GM12878 (cell line): ENCODE data around the gene FOXK1.

ENCODE experiments used
- BHLHE40 ChIP-seq, 2 experiments: fragments of 450-650 bp in 1 of 2; IDR thresholded peaks; 2 replicates each; pipeline ENCODE4 v1.6.1; 2011 to 2017; ENCODE audit warnings: low read depth in 2 of 2, borderline replicate concordance in 1 of 2, improper control_type of control experiment in 1 of 2, low read length in 1 of 2, mild to moderate bottlenecking in 1 of 2
- CBX5 ChIP-seq: sonication (generic); IDR thresholded peaks from 2 replicates; pipeline ENCODE4 v1.6.1; 2016; ENCODE audit warnings: low read depth, moderate library complexity, mild to moderate bottlenecking, inconsistent platforms
- EZH2 ChIP-seq: IDR thresholded peaks from 2 replicates; pipeline ENCODE4 v1.6.1; 2012; ENCODE audit warnings: low read depth, mild to moderate bottlenecking, control low read depth, inconsistent platforms, low read length, borderline replicate concordance; ENCODE audit not compliant: control insufficient read depth
- FOXM1 ChIP-seq: IDR thresholded peaks from 2 replicates; pipeline ENCODE4 v1.6.1; 2012; ENCODE audit warnings: low read depth, mild to moderate bottlenecking, inconsistent platforms, low read length, moderate library complexity
- HCFC1 ChIP-seq: fragments of 150-350 bp; IDR thresholded peaks from 2 replicates; pipeline ENCODE4 v1.6.1; 2014; ENCODE audit warnings: low read length
- MTA3 ChIP-seq: IDR thresholded peaks from 2 replicates; pipeline ENCODE4 v1.6.1; 2012; ENCODE audit warnings: low read length, inconsistent platforms, borderline replicate concordance
- POLR2A ChIP-seq: IDR thresholded peaks from 2 replicates; pipeline ENCODE4 v1.6.1; 2011; ENCODE audit warnings: low read depth, mild to moderate bottlenecking, low read length
- TARDBP ChIP-seq: IDR thresholded peaks from 2 replicates; pipeline ENCODE4 v1.6.1; 2016; ENCODE audit warnings: borderline replicate concordance
- TF ChIP-seq, protein P1 (sequence below): fragments of 450-650 bp; IDR thresholded peaks from 2 replicates; pipeline ENCODE4 v1.6.1; 2017; ENCODE audit warnings: mild to moderate bottlenecking
- TF ChIP-seq, protein P2 (sequence below), 3 experiments: IDR thresholded peaks in 2 of 3; conservative IDR thresholded peaks in 1 of 3; 2 replicates each; pipeline ENCODE4 v1.5.1; 2011; ENCODE audit warnings: low read depth in 3 of 3, low read length in 3 of 3, mild to moderate bottlenecking in 3 of 3, control low read depth in 2 of 3, moderate library complexity in 2 of 3, inconsistent platforms in 1 of 3, mixed read lengths in 1 of 3; ENCODE audit not compliant: control insufficient read depth in 2 of 3, insufficient read depth in 1 of 3; ENCODE audit errors: extremely low read depth in 1 of 3
- TF ChIP-seq, protein P3 (sequence below): fragments of 150-350 bp; IDR thresholded peaks from 2 replicates; pipeline ENCODE4 v1.6.1; 2016; ENCODE audit warnings: low read depth, low read length
- TF ChIP-seq, protein P4 (sequence below): fragments of 450-650 bp; IDR thresholded peaks from 2 replicates; pipeline ENCODE4 v1.6.1; 2016; ENCODE audit warnings: mild to moderate bottlenecking, moderate library complexity, borderline replicate concordance
- TF ChIP-seq, protein P5 (sequence below): IDR thresholded peaks from 2 replicates; pipeline ENCODE4 v1.6.1; 2012; ENCODE audit warnings: low read length, inconsistent platforms

DNA sequence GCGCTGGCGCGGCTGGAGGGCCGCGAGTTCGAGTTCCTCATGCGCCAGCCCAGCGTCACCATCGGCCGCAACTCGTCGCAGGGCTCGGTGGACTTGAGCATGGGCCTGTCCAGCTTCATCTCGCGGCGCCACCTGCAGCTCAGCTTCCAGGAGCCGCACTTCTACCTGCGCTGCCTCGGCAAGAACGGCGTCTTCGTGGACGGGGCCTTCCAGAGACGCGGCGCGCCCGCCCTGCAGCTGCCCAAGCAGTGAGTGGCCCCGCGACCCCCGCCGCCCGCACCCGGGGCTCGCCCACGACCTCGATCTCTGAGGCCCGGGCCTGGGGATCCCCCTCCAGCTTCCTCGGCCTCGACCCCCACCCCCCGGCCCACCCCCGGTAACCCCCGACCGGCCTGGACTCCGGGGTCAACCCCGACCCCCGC lies 537 bp downstream of the FOXK1 start:
- TF ChIP-seq, protein P1, sequence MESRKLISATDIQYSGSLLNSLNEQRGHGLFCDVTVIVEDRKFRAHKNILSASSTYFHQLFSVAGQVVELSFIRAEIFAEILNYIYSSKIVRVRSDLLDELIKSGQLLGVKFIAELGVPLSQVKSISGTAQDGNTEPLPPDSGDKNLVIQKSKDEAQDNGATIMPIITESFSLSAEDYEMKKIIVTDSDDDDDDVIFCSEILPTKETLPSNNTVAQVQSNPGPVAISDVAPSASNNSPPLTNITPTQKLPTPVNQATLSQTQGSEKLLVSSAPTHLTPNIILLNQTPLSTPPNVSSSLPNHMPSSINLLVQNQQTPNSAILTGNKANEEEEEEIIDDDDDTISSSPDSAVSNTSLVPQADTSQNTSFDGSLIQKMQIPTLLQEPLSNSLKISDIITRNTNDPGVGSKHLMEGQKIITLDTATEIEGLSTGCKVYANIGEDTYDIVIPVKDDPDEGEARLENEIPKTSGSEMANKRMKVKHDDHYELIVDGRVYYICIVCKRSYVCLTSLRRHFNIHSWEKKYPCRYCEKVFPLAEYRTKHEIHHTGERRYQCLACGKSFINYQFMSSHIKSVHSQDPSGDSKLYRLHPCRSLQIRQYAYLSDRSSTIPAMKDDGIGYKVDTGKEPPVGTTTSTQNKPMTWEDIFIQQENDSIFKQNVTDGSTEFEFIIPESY, result no peak
- TF ChIP-seq, protein P2, sequence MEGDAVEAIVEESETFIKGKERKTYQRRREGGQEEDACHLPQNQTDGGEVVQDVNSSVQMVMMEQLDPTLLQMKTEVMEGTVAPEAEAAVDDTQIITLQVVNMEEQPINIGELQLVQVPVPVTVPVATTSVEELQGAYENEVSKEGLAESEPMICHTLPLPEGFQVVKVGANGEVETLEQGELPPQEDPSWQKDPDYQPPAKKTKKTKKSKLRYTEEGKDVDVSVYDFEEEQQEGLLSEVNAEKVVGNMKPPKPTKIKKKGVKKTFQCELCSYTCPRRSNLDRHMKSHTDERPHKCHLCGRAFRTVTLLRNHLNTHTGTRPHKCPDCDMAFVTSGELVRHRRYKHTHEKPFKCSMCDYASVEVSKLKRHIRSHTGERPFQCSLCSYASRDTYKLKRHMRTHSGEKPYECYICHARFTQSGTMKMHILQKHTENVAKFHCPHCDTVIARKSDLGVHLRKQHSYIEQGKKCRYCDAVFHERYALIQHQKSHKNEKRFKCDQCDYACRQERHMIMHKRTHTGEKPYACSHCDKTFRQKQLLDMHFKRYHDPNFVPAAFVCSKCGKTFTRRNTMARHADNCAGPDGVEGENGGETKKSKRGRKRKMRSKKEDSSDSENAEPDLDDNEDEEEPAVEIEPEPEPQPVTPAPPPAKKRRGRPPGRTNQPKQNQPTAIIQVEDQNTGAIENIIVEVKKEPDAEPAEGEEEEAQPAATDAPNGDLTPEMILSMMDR (IDR thresholded peaks at IDR 0.05 in 2 of 3, conservative IDR thresholded peaks at IDR 0.05 in 1 of 3; ENCODE audit: control insufficient read depth in 2 of 3, extremely low read depth in 1 of 3, insufficient read depth in 1 of 3, low read depth in 3 of 3, low read length in 3 of 3), result peak in 2 of 3 experiments; percentile 17 to 23; a peak in 1 of 6 replicates
- no peak for TF ChIP-seq CBX5
- no peak for TF ChIP-seq EZH2
- TF ChIP-seq BHLHE40 (IDR thresholded peaks at IDR 0.05; ENCODE audit: borderline replicate concordance in 1 of 2, low read depth in 2 of 2, low read length in 1 of 2), result no peak
- no peak for TF ChIP-seq HCFC1
- TF ChIP-seq FOXM1, result no peak
- TF ChIP-seq, protein P3, sequence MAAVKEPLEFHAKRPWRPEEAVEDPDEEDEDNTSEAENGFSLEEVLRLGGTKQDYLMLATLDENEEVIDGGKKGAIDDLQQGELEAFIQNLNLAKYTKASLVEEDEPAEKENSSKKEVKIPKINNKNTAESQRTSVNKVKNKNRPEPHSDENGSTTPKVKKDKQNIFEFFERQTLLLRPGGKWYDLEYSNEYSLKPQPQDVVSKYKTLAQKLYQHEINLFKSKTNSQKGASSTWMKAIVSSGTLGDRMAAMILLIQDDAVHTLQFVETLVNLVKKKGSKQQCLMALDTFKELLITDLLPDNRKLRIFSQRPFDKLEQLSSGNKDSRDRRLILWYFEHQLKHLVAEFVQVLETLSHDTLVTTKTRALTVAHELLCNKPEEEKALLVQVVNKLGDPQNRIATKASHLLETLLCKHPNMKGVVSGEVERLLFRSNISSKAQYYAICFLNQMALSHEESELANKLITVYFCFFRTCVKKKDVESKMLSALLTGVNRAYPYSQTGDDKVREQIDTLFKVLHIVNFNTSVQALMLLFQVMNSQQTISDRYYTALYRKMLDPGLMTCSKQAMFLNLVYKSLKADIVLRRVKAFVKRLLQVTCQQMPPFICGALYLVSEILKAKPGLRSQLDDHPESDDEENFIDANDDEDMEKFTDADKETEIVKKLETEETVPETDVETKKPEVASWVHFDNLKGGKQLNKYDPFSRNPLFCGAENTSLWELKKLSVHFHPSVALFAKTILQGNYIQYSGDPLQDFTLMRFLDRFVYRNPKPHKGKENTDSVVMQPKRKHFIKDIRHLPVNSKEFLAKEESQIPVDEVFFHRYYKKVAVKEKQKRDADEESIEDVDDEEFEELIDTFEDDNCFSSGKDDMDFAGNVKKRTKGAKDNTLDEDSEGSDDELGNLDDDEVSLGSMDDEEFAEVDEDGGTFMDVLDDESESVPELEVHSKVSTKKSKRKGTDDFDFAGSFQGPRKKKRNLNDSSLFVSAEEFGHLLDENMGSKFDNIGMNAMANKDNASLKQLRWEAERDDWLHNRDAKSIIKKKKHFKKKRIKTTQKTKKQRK, result no peak
- TF ChIP-seq, protein P4, sequence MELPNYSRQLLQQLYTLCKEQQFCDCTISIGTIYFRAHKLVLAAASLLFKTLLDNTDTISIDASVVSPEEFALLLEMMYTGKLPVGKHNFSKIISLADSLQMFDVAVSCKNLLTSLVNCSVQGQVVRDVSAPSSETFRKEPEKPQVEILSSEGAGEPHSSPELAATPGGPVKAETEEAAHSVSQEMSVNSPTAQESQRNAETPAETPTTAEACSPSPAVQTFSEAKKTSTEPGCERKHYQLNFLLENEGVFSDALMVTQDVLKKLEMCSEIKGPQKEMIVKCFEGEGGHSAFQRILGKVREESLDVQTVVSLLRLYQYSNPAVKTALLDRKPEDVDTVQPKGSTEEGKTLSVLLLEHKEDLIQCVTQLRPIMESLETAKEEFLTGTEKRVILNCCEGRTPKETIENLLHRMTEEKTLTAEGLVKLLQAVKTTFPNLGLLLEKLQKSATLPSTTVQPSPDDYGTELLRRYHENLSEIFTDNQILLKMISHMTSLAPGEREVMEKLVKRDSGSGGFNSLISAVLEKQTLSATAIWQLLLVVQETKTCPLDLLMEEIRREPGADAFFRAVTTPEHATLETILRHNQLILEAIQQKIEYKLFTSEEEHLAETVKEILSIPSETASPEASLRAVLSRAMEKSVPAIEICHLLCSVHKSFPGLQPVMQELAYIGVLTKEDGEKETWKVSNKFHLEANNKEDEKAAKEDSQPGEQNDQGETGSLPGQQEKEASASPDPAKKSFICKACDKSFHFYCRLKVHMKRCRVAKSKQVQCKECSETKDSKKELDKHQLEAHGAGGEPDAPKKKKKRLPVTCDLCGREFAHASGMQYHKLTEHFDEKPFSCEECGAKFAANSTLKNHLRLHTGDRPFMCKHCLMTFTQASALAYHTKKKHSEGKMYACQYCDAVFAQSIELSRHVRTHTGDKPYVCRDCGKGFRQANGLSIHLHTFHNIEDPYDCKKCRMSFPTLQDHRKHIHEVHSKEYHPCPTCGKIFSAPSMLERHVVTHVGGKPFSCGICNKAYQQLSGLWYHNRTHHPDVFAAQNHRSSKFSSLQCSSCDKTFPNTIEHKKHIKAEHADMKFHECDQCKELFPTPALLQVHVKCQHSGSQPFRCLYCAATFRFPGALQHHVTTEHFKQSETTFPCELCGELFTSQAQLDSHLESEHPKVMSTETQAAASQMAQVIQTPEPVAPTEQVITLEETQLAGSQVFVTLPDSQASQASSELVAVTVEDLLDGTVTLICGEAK, result no peak
- TF ChIP-seq, protein P5, sequence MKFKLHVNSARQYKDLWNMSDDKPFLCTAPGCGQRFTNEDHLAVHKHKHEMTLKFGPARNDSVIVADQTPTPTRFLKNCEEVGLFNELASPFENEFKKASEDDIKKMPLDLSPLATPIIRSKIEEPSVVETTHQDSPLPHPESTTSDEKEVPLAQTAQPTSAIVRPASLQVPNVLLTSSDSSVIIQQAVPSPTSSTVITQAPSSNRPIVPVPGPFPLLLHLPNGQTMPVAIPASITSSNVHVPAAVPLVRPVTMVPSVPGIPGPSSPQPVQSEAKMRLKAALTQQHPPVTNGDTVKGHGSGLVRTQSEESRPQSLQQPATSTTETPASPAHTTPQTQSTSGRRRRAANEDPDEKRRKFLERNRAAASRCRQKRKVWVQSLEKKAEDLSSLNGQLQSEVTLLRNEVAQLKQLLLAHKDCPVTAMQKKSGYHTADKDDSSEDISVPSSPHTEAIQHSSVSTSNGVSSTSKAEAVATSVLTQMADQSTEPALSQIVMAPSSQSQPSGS, result no peak
- TF ChIP-seq MTA3, result no peak
- peak; percentile 3; the same call in 1 of the 2 replicates for TF ChIP-seq POLR2A
- no peak for TF ChIP-seq TARDBP
